ENCODE data around the gene NQO1.
"Not testable (repeated sequence)": the region's sequence is repeated elsewhere in the genome, so short reads cannot be mapped to it uniquely, and the experiment has no call there.

The NQO1 gene

DNA sequence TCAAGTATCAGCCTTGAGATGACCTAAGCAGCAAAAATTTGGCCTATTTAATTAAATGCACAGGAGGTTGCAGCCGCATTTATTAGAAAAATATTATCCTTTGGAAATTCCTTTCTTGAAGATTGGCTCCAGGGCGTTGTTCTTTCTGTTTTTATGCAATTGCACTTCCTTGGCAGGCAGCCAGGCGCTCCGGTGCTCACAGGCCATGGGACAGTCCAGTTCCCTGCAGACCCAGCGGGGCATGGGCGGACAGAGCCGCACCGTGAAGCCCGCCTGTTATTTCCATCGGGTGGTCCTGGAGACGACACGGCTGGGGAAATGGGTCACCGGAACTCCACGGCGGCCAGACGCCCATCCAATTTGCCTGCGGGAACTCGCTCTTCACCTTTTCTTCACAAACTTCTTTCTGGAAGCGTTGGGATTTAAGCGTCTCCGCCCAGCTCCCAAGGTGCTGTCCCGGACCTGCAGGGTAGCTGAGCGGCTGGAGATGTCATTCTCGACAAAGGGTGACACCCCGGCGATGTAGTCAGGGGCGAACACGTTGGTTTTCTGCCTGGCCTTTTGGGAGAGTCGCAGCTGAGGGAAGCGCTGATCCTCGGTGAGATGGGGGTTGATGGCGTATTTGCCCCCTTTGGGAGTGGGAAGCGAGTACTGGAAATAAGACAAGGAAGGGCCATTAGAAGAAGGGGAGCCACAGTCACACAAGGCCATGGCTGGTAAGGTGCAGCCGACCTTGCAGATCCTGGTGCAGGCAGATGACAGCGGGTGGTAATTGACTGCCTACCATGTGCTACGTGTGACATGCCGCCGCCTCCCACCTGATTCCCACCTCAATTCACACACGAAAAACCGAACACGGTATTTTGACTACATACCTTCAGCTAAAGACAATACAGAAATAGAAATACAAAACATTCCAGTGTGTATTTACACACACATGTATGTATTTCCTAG lies 15.9 kb upstream of the NQO1 start:
- no peak overlapping the region for H3K9ac ChIP-seq (ENCODE audit: low read length in 2 of 2)
- no peaks in the 10 kb centered on the region for H3K27me3 ChIP-seq (ENCODE audit: control insufficient read depth in 1 of 2, insufficient read depth in 2 of 2, low read length in 2 of 2)
- H3K4me1 ChIP-seq (ENCODE audit: control insufficient read depth, insufficient read depth, low read length), result no peaks in the 10 kb centered on the region
- no peak overlapping the region for H3K27ac ChIP-seq (ENCODE audit: low read length)
- no peak overlapping the region for H3K4me3 ChIP-seq (ENCODE audit: low read length in 2 of 2)
- no peaks in the 10 kb centered on the region for H3K9me3 ChIP-seq (ENCODE audit: control insufficient read depth in 2 of 2, low read length in 2 of 2)
- H3K36me3 ChIP-seq (ENCODE audit: control insufficient read depth in 2 of 2, insufficient read depth in 2 of 2, low read length in 2 of 2), result peaks cover 40 to 52% of the 10 kb centered on the region in 2 donors

DNA sequence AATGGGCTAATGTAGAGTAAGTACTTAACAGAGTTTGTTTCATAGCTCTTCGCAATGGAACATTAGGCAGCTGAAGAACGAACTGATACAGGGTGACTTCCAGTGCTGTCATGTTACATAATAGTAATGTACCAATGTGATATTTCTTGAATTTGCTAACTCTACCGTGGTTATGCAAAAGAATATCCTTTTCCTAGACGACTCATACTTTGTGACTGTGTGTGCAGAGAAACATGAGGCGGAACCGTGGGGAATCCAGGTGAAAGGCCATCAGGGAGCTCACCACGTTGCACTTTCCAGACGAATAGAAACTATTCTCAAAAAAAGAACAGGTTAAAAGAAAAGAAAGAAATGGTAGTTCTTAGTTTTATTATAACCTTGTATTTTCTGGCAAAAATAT lies 15.2 kb upstream of the NQO1 start:
- Histone ChIP-seq H3K9me3 (ENCODE audit: control insufficient read depth in 2 of 2, low read length in 2 of 2) (no peaks in the 10 kb centered on the region), H3K4me1 (ENCODE audit: control insufficient read depth, insufficient read depth, low read length) (no peaks in the 10 kb centered on the region), H3K9ac (ENCODE audit: low read length in 2 of 2) (no peak overlapping the region), H3K4me3 (ENCODE audit: low read length in 2 of 2) (no peak overlapping the region), H3K27ac (ENCODE audit: low read length) (no peak overlapping the region), H3K27me3 (ENCODE audit: control insufficient read depth in 1 of 2, insufficient read depth in 2 of 2, low read length in 2 of 2) (no peaks in the 10 kb centered on the region), H3K36me3 (ENCODE audit: control insufficient read depth in 2 of 2, insufficient read depth in 2 of 2, low read length in 2 of 2) (peaks cover 39 to 50% of the 10 kb centered on the region in 2 donors)

DNA sequence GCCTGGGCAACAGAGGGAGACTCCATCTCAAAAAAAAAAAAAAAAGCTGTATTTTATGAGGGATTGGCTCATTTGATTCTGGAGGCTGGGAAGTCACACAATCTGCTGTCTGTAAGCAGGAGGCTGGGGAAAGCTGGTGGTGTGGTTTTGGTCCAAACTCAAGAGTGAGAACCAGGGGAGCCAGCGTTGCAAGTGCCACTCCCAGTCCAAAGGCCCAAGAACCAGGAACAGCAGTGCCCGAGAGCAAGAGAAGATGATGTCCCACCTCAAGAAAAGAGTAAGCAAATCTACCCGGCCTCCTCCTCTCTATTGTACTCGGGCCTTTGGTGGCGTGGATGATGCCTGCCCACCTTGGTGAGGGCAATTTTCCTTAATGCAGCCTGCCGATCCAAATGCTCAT lies 5.7 kb upstream of the NQO1 start:
- Histone ChIP-seq H3K4me1 (ENCODE audit: control insufficient read depth, insufficient read depth, low read length) (peaks cover 5% of the 10 kb centered on the region), H3K27me3 (ENCODE audit: control insufficient read depth in 1 of 2, insufficient read depth in 2 of 2, low read length in 2 of 2) (no peaks in the 10 kb centered on the region), H3K4me3 (ENCODE audit: low read length in 2 of 2) (no peak overlapping the region), H3K36me3 (ENCODE audit: control insufficient read depth in 2 of 2, insufficient read depth in 2 of 2, low read length in 2 of 2) (no peaks in the 10 kb centered on the region), H3K9ac (ENCODE audit: low read length in 2 of 2) (no peak overlapping the region), H3K9me3 (ENCODE audit: control insufficient read depth in 2 of 2, low read length in 2 of 2) (no peaks in the 10 kb centered on the region), H3K27ac (ENCODE audit: low read length) (no peak overlapping the region)

DNA sequence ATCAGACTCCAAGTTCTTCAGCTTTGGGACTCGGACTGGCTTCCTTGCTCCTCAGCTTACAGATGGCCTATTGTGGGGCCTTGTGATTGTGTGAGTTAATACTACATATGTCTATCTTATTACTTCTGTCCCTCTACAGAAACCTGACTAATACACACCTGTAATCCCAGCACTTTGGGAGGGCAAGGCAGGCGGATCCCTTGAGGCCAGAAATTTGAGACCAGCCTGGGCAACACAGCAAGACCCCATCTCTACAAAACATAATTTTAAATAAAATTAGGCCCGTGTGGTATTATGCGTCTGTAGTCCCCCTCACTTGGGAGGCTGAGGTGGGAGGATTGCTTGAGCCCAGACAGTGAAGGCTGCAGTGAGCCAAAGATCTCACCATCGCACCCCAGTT lies 4.9 kb upstream of the NQO1 start:
- not testable (repeated sequence) for H3K9me3 ChIP-seq (ENCODE audit: control insufficient read depth in 2 of 2, low read length in 2 of 2); H3K36me3 ChIP-seq (ENCODE audit: control insufficient read depth in 2 of 2, insufficient read depth in 2 of 2, low read length in 2 of 2); H3K9ac ChIP-seq (ENCODE audit: low read length in 2 of 2); H3K4me3 ChIP-seq (ENCODE audit: low read length in 2 of 2); H3K27me3 ChIP-seq (ENCODE audit: control insufficient read depth in 1 of 2, insufficient read depth in 2 of 2, low read length in 2 of 2); H3K27ac ChIP-seq (ENCODE audit: low read length)
- H3K4me1 ChIP-seq (ENCODE audit: control insufficient read depth, insufficient read depth, low read length), result peaks cover 13% of the 10 kb centered on the region

DNA sequence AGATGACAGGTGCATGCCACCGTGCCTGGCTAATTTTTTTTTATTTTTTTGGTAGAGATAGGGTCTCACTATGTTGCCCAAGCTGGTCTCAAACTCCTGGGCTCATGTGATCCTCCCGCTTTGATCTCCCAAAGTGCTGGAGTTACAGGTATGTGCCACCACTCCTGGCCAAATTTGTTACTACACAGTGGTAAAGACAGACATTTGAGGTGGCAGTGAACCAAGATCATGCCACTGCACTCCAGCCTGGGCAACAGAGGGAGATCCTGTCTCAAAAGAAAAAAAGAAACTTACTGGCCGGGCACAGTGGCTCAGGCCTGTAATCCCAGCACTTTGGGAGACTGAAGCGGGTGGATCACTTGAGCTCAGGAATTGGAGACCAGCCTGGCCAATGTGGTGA lies 2.7 kb upstream of the NQO1 start:
- not testable (repeated sequence) for H3K9me3 ChIP-seq (ENCODE audit: control insufficient read depth in 2 of 2, low read length in 2 of 2); H3K4me3 ChIP-seq (ENCODE audit: low read length in 2 of 2); H3K36me3 ChIP-seq (ENCODE audit: control insufficient read depth in 2 of 2, insufficient read depth in 2 of 2, low read length in 2 of 2); H3K9ac ChIP-seq (ENCODE audit: low read length in 2 of 2); H3K27ac ChIP-seq (ENCODE audit: low read length); H3K27me3 ChIP-seq (ENCODE audit: control insufficient read depth in 1 of 2, insufficient read depth in 2 of 2, low read length in 2 of 2)
- H3K4me1 ChIP-seq (ENCODE audit: control insufficient read depth, insufficient read depth, low read length), result peaks cover 24% of the 10 kb centered on the region

DNA sequence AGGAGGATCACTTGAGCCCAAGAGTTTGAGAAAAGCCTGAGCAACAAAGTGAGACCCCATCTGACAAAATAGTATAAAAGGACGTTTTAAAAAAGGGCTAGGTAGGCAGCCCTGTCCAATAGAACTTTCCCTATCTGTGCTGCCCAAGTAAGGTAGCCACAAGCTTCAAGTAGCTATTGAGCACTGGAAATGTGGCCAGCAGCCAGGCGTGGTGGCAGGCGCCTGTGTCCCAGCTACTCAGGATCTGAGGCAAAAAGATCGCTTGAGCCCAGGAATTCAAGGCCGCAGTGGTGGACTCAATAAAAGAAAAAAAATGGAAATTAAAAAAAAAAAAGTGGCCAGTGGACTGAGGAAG lies 1.5 kb upstream of the NQO1 start:
- H3K4me1 ChIP-seq (ENCODE audit: control insufficient read depth, insufficient read depth, low read length), result peaks cover 24% of the 10 kb centered on the region
- no peaks in the 10 kb centered on the region for H3K9me3 ChIP-seq (ENCODE audit: control insufficient read depth in 2 of 2, low read length in 2 of 2)
- no peak overlapping the region for H3K9ac ChIP-seq (ENCODE audit: low read length in 2 of 2)
- no peaks in the 10 kb centered on the region for H3K27me3 ChIP-seq (ENCODE audit: control insufficient read depth in 1 of 2, insufficient read depth in 2 of 2, low read length in 2 of 2)
- H3K4me3 ChIP-seq (ENCODE audit: low read length in 2 of 2), result no peak overlapping the region
- no peak overlapping the region for H3K27ac ChIP-seq (ENCODE audit: low read length)
- no peaks in the 10 kb centered on the region for H3K36me3 ChIP-seq (ENCODE audit: control insufficient read depth in 2 of 2, insufficient read depth in 2 of 2, low read length in 2 of 2)

DNA sequence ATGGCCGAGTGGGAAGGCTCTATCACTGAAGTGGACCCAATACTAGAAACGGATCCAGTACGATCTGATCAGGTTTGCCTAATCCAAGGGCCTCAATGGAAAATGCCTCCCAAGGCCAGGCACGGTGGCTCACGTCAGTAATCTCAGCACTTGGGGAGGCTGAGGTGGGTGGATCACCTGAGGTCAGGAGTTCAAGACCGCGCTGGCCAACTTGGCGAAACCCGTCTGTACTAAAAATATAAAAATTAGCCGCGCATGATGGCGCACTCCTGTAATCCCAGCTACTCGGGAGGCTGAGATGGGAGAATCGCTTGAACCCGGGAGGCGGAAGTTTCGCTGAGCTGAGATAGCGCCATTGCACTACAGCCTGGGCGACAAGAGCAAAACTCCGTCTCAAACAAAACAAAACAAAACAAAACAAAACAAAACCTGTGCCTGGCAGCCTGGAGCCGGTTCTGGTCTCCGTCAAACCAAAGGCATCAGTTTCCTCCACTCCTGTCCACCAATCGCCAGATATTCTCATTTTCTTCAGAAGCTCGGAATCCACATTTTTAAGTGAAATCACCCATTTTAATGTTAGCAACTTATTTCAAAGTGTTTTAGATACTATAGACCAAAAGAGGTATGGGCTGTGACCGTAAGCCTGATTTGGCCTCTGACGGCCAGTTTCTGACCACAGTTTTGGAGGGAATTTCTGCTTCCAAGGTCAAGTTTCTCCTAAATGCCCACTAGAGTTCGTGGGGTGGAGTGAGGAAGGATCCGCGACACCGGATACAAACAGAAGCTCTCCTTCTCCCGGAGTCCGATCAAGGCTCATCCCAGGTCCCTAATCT lies 664 bp downstream of the NQO1 start:
- Histone ChIP-seq H3K4me1 (ENCODE audit: control insufficient read depth, insufficient read depth, low read length) (peaks cover 24% of the 10 kb centered on the region), H3K4me3 (ENCODE audit: low read length in 2 of 2) (peak overlapping the region; percentile 64 to 83), H3K27me3 (ENCODE audit: control insufficient read depth in 1 of 2, insufficient read depth in 2 of 2, low read length in 2 of 2) (no peaks in the 10 kb centered on the region), H3K27ac (ENCODE audit: low read length) (peak overlapping the region; percentile 58), H3K9me3 (ENCODE audit: control insufficient read depth in 2 of 2, low read length in 2 of 2) (no peaks in the 10 kb centered on the region), H3K36me3 (ENCODE audit: control insufficient read depth in 2 of 2, insufficient read depth in 2 of 2, low read length in 2 of 2) (no peaks in the 10 kb centered on the region), H3K9ac (ENCODE audit: low read length in 2 of 2) (peak overlapping the region; percentile 46 to 85)

DNA sequence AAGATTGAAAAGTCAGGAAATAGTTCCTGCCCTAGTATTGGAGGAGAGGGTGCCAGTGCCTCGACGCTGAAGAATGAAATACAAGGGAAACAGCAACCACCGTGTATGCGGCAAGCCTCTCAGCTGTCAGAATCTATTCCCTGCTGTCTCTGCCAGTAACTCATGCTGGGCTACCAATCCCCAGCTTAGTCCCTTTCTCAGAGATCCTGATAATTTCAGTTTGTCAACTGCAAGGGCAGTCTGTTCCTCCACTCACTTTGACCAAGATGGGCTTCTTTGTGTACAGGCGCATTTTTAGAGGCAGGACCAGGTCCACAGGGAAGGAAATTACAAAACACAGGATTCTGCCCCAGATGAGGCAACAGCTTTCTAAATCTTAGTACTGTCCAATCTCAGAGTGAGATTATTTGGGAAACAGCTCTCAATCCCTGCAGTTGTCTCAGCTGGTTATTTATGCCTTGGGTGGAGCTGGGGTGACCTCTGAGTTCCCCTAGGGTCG lies 1.3 kb downstream of the NQO1 start:
- no peak overlapping the region for H3K9ac ChIP-seq (ENCODE audit: low read length in 2 of 2)
- no peaks in the 10 kb centered on the region for H3K9me3 ChIP-seq (ENCODE audit: control insufficient read depth in 2 of 2, low read length in 2 of 2)
- H3K4me1 ChIP-seq (ENCODE audit: control insufficient read depth, insufficient read depth, low read length), result peaks cover 24% of the 10 kb centered on the region
- no peak overlapping the region for H3K27ac ChIP-seq (ENCODE audit: low read length)
- H3K4me3 ChIP-seq (ENCODE audit: low read length in 2 of 2), result no peak overlapping the region
- no peaks in the 10 kb centered on the region for H3K36me3 ChIP-seq (ENCODE audit: control insufficient read depth in 2 of 2, insufficient read depth in 2 of 2, low read length in 2 of 2)
- H3K27me3 ChIP-seq (ENCODE audit: control insufficient read depth in 1 of 2, insufficient read depth in 2 of 2, low read length in 2 of 2), result no peaks in the 10 kb centered on the region

DNA sequence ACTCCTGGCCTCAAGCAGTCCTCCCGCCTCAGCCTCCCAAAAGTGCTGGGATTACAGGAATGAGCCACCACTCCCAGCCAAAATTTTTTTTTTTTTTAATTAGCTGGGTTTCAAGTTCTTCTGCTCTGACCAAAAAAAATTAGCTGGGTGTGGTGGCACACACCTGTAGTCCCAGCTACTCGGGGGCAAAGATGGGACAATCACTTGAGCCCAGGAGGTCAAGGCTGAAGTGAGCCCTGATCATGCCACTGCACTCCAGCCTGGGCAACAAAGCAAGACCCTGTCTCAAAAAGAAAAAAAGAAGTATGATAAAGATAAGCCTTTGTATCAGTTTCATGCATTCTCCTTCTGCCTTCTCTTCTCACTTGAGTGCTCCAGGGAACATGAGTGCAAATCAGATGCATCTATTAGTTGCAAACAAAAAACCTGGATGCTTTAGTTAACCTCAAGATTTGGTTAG lies 1.9 kb downstream of the NQO1 start:
- Histone ChIP-seq H3K4me1 (ENCODE audit: control insufficient read depth, insufficient read depth, low read length) (peaks cover 24% of the 10 kb centered on the region), H3K9me3 (ENCODE audit: control insufficient read depth in 2 of 2, low read length in 2 of 2) (no peaks in the 10 kb centered on the region), H3K4me3 (ENCODE audit: low read length in 2 of 2) (no peak overlapping the region), H3K27me3 (ENCODE audit: control insufficient read depth in 1 of 2, insufficient read depth in 2 of 2, low read length in 2 of 2) (no peaks in the 10 kb centered on the region), H3K9ac (ENCODE audit: low read length in 2 of 2) (no peak overlapping the region), H3K27ac (ENCODE audit: low read length) (no peak overlapping the region), H3K36me3 (ENCODE audit: control insufficient read depth in 2 of 2, insufficient read depth in 2 of 2, low read length in 2 of 2) (no peaks in the 10 kb centered on the region)

DNA sequence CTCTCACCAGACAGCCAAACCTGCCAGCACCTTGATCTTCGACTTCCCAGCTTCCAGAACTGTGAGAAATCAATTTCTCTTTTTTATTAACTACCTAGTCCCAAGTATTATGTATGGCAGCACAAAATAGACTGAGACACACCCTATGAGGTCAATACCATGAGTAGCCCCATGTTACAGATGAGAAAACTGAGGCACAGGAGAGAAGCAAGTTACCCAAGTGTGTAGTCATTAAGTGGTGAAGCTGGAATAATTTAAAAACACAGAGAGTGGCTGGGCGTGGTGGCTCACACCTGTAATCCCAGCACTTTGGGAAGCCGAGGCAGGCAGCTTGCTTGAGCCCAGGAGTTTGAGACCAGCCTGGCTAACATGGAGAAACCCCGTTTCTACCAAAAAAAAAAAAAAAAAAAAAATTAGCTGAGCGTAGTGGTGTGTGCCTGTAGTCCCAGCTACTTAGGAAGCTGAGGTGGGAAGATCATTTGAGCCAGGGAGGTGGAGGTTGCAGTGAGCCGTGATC lies 4.9 kb downstream of the NQO1 start:
- H3K36me3 ChIP-seq (ENCODE audit: control insufficient read depth in 2 of 2, insufficient read depth in 2 of 2, low read length in 2 of 2), result no peaks in the 10 kb centered on the region
- H3K27ac ChIP-seq (ENCODE audit: low read length), result no peak overlapping the region

More for the DNA sequence above, 4.9 kb downstream of the NQO1 start:
- Histone ChIP-seq H3K4me1 (ENCODE audit: control insufficient read depth, insufficient read depth, low read length) (peaks cover 13% of the 10 kb centered on the region), H3K9me3 (ENCODE audit: control insufficient read depth in 2 of 2, low read length in 2 of 2) (no peaks in the 10 kb centered on the region), H3K4me3 (ENCODE audit: low read length in 2 of 2) (no peak overlapping the region), H3K9ac (ENCODE audit: low read length in 2 of 2) (no peak overlapping the region), H3K27me3 (ENCODE audit: control insufficient read depth in 1 of 2, insufficient read depth in 2 of 2, low read length in 2 of 2) (no peaks in the 10 kb centered on the region)
